ENCODE results near the gene ABTB1. TPM values are rescaled to one million over a fixed set of nuclear protein-coding genes. Genes with fewer than 3 reads are reported as not detected.
A peak's percentile ranks its signal among the peaks of the same experiment; 100 is the strongest.

Gene ABTB1
- total RNA-seq, 1 donor from 2014 or later = 35.0 TPM

- Mint-ChIP-seq H3K27me3 (ENCODE audit: unreplicated experiment) (peaks cover 21% of the 10 kb centered on the region), H3K9me3 (ENCODE audit: unreplicated experiment) (peaks cover 20% of the 10 kb centered on the region), H3K36me3 (ENCODE audit: unreplicated experiment) (peaks cover 9% of the 10 kb centered on the region), H3K4me3 (ENCODE audit: unreplicated experiment) (no peak overlapping the region), H3K27ac (ENCODE audit: unreplicated experiment) (no peak overlapping the region), H3K4me1 (ENCODE audit: low read depth, unreplicated experiment) (peaks cover 10% of the 10 kb centered on the region)
- DNase-seq = no peak
- no peak for TF ChIP-seq CTCF (IDR thresholded peaks at IDR 0.05; ENCODE audit: partially characterized antibody, unreplicated experiment)
Observed at GRCh38 chr3:127670229-127670559, 2.6 kb upstream of the ABTB1 start.

GRCh38 chr3:127670761-127671522 lies 1.8 kb upstream of the ABTB1 start:
- H3K9me3 Mint-ChIP-seq (ENCODE audit: unreplicated experiment) = peaks cover 21% of the 10 kb centered on the region
- H3K27me3 Mint-ChIP-seq (ENCODE audit: unreplicated experiment) = peaks cover 21% of the 10 kb centered on the region
- peak overlapping the region; percentile 65 for H3K4me3 Mint-ChIP-seq (ENCODE audit: unreplicated experiment)
- no peak for TF ChIP-seq CTCF (IDR thresholded peaks at IDR 0.05; ENCODE audit: partially characterized antibody, unreplicated experiment)
- DNase-seq = no peak
- H3K27ac Mint-ChIP-seq (ENCODE audit: unreplicated experiment) = no peak overlapping the region
- peaks cover 11% of the 10 kb centered on the region for H3K4me1 Mint-ChIP-seq (ENCODE audit: low read depth, unreplicated experiment)
- H3K36me3 Mint-ChIP-seq (ENCODE audit: unreplicated experiment) = peaks cover 2% of the 10 kb centered on the region

GRCh38 chr3:127671523-127672428 lies 976 bp upstream of the ABTB1 start:
- peak; percentile 38 for DNase-seq
- no peak for TF ChIP-seq CTCF (IDR thresholded peaks at IDR 0.05; ENCODE audit: partially characterized antibody, unreplicated experiment)
- Mint-ChIP-seq H3K36me3 (ENCODE audit: unreplicated experiment) (no peaks in the 10 kb centered on the region), H3K4me3 (ENCODE audit: unreplicated experiment) (peak overlapping the region; percentile 77), H3K4me1 (ENCODE audit: low read depth, unreplicated experiment) (peaks cover 13% of the 10 kb centered on the region), H3K9me3 (ENCODE audit: unreplicated experiment) (peaks cover 23% of the 10 kb centered on the region), H3K27me3 (ENCODE audit: unreplicated experiment) (peaks cover 21% of the 10 kb centered on the region), H3K27ac (ENCODE audit: unreplicated experiment) (peak overlapping the region; percentile 72)

GRCh38 chr3:127673191-127674100 lies 694 bp downstream of the ABTB1 start:
- peak overlapping the region; percentile 93 for H3K4me3 Mint-ChIP-seq (ENCODE audit: unreplicated experiment)
- peaks cover 7% of the 10 kb centered on the region for H3K4me1 Mint-ChIP-seq (ENCODE audit: low read depth, unreplicated experiment)
- peaks cover 25% of the 10 kb centered on the region for H3K9me3 Mint-ChIP-seq (ENCODE audit: unreplicated experiment)
- H3K27me3 Mint-ChIP-seq (ENCODE audit: unreplicated experiment) = peaks cover 23% of the 10 kb centered on the region
- peak; percentile 60 for DNase-seq
- no peak for TF ChIP-seq CTCF (IDR thresholded peaks at IDR 0.05; ENCODE audit: partially characterized antibody, unreplicated experiment)
- H3K27ac Mint-ChIP-seq (ENCODE audit: unreplicated experiment) = peak overlapping the region; percentile 79
- no peaks in the 10 kb centered on the region for H3K36me3 Mint-ChIP-seq (ENCODE audit: unreplicated experiment)

Data from glutamatergic neuron (in vitro differentiated cells).